Left lobe of liver (tissue), 2 donors: ENCODE measurements around the gene DNAH11. TPM values are rescaled to one million over a fixed set of nuclear protein-coding genes. Genes with fewer than 3 reads are reported as not detected.
"Not testable (repeated sequence)": the region's sequence is repeated elsewhere in the genome, so short reads cannot be mapped to it uniquely, and the experiment has no call there.

Source experiments
- ATAC-seq: fragments of 200-7000 bp; cut with Tn5 transposase; one replicate; pipeline ENCODE4 v1.9.1; 2020; ENCODE audit warnings: mild to moderate bottlenecking, moderate library complexity
- DNase-seq: peaks from one replicate; pipeline ENCODE4 v3.0.0-alpha.2; 2020; ENCODE audit warnings: low spot score
- total RNA-seq: library from RNA; stranded (reverse); gene quantifications from one replicate; pipeline ENCODE4 v1.2.1, GENCODE V29; 2021
- donor health status: DM: no; HTN: no; CAD: no; lungs with moderate emphysema.
- donor health status: DM: no; HTN: yes; CAD: no.

Gene DNAH11
- total RNA-seq, 1 donor from 2014 or later = 1.7 TPM

- no peak for DNase-seq
- no peak for ATAC-seq
Measured at GRCh38 chr7:21867816-21868575, 325.2 kb downstream of the DNAH11 start.

GRCh38 chr7:21868576-21868850 is 325.7 kb downstream of the DNAH11 start:
- ATAC-seq (no peak), DNase-seq (no peak)

GRCh38 chr7:21869785-21870402 is 327.1 kb downstream of the DNAH11 start:
- ATAC-seq (no peak), DNase-seq (no peak)

- ATAC-seq (no peak), DNase-seq (no peak)
Measured at GRCh38 chr7:21883069-21883468, 340.2 kb downstream of the DNAH11 start.

- not testable (repeated sequence) for DNase-seq
Measured at GRCh38 chr7:21883501-21883900, 340.7 kb downstream of the DNAH11 start.

GRCh38 chr7:21884496-21884895 is 341.7 kb downstream of the DNAH11 start:
- DNase-seq (no peak), ATAC-seq (no peak)

More at GRCh38 chr7:21883501-21883900, 340.7 kb downstream of the DNAH11 start:
- ATAC-seq = not testable (repeated sequence)

GRCh38 chr7:21886396-21886795 is 343.6 kb downstream of the DNAH11 start:
- no peak for ATAC-seq
- DNase-seq = no peak

GRCh38 chr7:21887353-21887752 is 344.5 kb downstream of the DNAH11 start:
- ATAC-seq (peak; percentile 40), DNase-seq (no peak)

GRCh38 chr7:21887779-21888178 is 344.9 kb downstream of the DNAH11 start:
- ATAC-seq = no peak
- DNase-seq = no peak

- DNase-seq (no peak), ATAC-seq (no peak)
Measured at GRCh38 chr7:21891291-21891690, 348.5 kb downstream of the DNAH11 start.

GRCh38 chr7:21893401-21893800 is 350.6 kb downstream of the DNAH11 start:
- ATAC-seq (no peak), DNase-seq (no peak)

GRCh38 chr7:21898265-21898930 is 355.6 kb downstream of the DNAH11 start:
- ATAC-seq (peak; percentile 19), DNase-seq (no peak)

GRCh38 chr7:21902240-21902639 is 359.4 kb downstream of the DNAH11 start:
- no peak for ATAC-seq

GRCh38 chr7:21903020-21903786 is 360.4 kb downstream of the DNAH11 start:
- DNase-seq (no peak), ATAC-seq (no peak)

More at GRCh38 chr7:21902240-21902639, 359.4 kb downstream of the DNAH11 start:
- DNase-seq = no peak

GRCh38 chr7:21908746-21909145 is 365.9 kb downstream of the DNAH11 start:
- no peak for ATAC-seq

GRCh38 chr7:21910253-21910652 is 367.4 kb downstream of the DNAH11 start:
- DNase-seq (no peak), ATAC-seq (no peak)

More at GRCh38 chr7:21908746-21909145, 365.9 kb downstream of the DNAH11 start:
- DNase-seq = no peak

GRCh38 chr7:21911341-21911875 is 368.6 kb downstream of the DNAH11 start:
- DNase-seq (no peak), ATAC-seq (no peak)

GRCh38 chr7:21912305-21912704 is 369.5 kb downstream of the DNAH11 start:
- ATAC-seq (no peak), DNase-seq (no peak)

- DNase-seq (no peak), ATAC-seq (no peak)
Measured at GRCh38 chr7:21912931-21913780, 370.3 kb downstream of the DNAH11 start.

- DNase-seq = no peak
- ATAC-seq = no peak
Measured at GRCh38 chr7:21914671-21915070, 371.8 kb downstream of the DNAH11 start.
